ENCODE measurements around the gene PPAT.
"Not testable (repeated sequence)": the region's sequence is repeated elsewhere in the genome, so short reads cannot be mapped to it uniquely, and the experiment has no call there.

Gene PPAT

GRCh38 chr4:56435140-56435926 lies at the start of gene PPAT:
Gene PPAT, minus strand, starts transcription at chr4:56435615. Its CDS starts 138 bp downstream, at chr4:56435477.
- DNase-seq (ENCODE audit: low read depth in 2 of 2) = peak; percentile 96 to 99

- no peak for DNase-seq (ENCODE audit: low read depth in 2 of 2)
Observed at GRCh38 chr4:56480691-56481090, 45.3 kb upstream of the PPAT start.

DNA sequence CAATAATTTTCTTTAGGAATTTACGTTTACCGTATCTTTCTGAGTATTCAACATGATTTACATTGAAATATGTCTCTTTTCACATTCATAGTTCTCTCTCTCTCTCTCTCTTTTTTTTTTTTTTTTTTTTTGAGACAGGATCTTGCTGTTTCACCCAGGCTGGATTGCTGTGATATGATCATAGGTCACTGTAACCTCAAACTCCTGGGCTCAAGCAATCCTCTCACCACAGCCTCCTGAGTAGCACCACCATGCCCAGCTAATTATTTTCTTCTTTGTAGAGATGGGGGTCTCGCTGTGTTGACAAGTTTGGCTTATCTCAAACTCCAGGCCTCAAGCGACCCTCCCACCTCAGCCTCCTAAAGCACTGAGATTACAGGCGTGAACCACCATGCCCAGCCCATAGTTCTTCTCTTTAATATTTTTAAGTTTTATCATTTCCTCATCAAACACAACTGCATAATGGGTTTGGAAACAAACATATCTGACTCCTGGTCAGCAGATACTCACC lies 41.8 kb upstream of the PPAT start:
- no peak for DNase-seq (ENCODE audit: low read depth in 2 of 2)

GRCh38 chr4:56475917-56476316 lies 40.5 kb upstream of the PPAT start:
- no peak for DNase-seq (ENCODE audit: low read depth in 2 of 2)

DNA sequence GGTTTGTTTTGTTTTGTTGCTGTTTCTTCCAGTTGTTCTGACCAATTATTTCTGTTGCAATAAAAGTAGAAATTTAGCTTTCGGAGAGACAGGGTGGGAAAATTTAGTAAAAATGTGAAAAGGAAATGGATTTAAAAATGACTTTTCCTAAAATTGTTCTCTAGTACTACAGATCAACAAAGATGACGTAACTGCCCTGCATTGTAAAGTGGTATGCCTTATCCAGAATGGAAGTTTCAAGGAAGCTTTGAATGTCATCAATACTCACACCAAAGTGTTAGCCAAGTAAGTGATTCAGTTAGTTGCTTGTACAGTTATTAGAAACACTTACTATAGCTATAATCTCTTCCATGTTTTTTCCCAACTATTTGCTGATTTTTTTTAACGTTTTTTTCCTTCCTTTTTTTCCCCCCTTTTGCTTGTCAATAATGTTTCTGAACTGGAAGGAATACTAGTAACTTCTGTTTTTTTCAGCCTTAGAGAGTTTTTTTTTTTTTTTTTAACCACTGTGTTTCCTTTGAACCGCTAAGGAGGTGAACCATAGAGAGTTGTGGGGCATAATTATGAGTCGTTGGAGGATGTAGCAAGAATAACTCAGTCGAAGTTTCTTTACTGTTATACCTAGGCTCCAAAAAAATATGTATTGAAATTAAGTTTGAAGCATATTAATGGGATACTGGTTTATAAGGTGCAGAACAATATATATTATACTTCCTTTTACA lies 34.2 kb upstream of the PPAT start:
- no peak for DNase-seq (ENCODE audit: low read depth in 2 of 2)

DNA sequence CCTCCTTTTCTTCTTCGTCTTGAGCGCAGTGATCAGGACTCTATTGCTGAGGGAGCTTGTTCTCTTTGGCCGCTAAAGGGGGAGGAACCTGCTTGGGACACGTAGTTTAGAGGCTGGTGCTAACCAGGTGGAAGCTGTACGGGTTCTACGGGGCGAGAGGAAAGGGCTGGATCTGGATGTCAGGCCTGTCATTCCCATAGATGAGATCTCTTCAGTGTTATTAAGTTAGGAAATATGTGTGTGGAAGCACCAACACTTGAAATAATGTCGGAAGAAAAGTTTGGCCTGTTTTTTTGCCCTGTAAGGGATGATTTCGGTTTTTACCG lies 32.6 kb upstream of the PPAT start:
- peak in 1 of 2 experiments; percentile 29 for DNase-seq (ENCODE audit: low read depth in 2 of 2)

GRCh38 chr4:56467284-56468096 lies 32.1 kb upstream of the PPAT start, which contains the start of gene SRP72:
Gene SRP72, plus strand, starts transcription at chr4:56467617. Its CDS starts 19 bp downstream, at chr4:56467636.
- peak; percentile 75 to 82 for DNase-seq (ENCODE audit: low read depth in 2 of 2)

DNA sequence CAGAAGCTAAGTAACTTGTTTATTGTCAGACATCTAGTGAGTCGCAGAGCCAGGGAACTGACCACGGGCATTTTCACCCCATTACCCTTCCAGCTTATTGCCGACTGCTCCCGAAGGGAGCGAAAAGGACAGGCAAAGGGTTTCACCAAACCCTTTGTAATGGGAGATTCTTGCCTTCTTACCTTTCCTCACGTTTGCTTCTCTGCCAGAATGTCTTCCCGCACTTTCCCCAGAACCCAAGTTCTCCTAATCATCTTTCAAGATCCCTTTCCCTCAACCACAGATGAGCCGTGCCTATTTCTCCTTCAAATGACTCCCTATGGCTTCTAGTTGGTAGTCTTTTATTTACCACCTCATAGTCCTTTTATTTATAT lies 31.5 kb upstream of the PPAT start:
- DNase-seq (ENCODE audit: low read depth in 2 of 2) = no peak

DNA sequence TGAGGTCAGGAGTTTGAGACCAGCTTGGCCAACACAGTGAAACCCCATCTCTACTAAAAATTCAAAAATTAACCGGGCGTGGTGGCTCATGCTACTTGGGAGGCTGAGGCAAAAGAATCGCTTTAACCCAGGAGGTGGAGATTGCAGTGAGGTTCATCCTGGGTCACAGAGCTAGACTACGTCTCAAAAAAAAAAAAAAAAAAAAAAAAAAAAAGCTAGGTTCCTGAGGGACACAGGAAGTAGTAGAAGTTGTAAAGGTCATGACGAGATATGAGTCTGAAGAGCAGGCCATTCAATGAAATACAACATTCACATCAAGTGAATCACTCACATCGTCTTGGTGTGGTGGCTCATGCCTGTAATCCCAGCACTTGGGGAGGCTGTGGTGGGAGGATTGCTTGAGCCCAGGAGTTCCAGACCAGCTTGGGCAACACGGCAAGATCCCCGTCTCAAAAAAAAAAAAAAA lies 30.9 kb upstream of the PPAT start:
- DNase-seq (ENCODE audit: low read depth in 2 of 2) = not testable (repeated sequence)

DNA sequence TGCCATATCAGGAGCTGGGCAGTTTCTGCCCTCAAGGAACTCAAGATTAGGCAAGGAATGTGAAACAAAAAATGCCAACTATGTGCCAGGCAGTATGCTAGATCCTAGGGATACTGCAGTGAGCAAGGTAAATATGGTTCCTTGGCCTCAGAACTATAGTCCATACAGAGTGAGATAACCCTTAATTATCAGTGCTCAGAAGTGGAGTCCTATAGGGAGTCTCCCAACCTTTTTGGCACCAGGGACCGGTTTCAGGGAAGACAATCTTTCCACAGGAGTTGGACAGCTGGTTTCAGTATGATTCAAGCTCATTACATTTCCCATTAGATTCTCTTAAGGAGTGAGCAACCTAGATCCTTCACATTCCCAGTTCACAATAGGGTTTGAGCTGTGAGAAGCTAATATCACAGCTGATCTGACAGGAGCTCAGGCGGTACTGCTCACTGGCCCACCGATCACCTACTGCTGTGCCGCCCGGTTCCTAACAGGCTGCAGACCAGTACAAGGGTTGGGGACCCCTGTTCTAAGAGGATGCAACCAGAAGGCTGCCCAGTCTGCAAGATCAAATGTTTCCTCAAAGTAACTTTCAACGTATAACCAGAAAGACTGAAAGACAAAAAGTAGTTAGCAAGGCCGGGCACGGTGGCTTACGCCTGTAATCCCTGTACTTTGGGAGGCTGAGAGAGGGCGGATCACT lies 30.3 kb upstream of the PPAT start:
- no peak for DNase-seq (ENCODE audit: low read depth in 2 of 2)

DNA sequence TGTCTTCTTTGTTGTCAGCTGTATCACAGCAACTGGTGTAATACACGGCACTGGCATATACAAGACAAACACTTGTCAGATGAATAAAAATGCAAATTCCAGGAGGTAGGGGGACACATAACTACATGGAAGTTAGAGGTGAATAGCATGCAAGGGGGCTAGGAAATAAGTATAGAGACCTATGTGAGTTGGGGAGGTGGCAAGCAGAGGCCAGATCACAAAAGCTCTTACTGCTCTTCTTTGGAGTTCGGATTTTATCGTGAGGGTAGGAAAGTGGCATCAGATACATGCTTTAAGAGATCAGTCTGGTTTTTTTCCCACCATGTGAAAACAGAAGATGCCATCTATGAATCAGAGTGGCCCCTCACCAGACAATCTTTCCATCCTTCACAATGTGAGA lies 29.2 kb upstream of the PPAT start:
- DNase-seq (ENCODE audit: low read depth in 2 of 2) = no peak

GRCh38 chr4:56463711-56464110 lies 28.3 kb upstream of the PPAT start:
- no peak for DNase-seq (ENCODE audit: low read depth in 2 of 2)

DNA sequence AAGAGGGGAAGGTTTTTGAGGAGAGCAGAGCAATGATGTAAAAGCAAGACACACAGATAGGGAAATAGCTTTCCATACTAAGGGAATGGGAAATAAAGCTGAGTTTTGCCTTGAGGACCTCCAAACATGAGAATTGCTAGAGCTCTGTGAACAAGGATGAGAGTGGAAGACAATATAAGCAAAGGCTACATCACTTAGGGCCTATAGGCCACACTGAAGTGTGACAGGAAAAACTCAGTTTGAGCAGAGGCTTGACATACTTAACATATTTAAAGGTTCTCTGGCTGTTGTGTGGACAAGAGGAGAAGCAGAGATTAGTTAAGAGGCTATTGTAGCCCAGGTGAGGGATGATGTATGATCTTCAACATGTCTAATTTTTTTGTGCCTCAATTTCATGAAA lies 26.7 kb upstream of the PPAT start:
- no peak for DNase-seq (ENCODE audit: low read depth in 2 of 2)

GRCh38 chr4:56460085-56460484 lies 24.7 kb upstream of the PPAT start:
- no peak for DNase-seq (ENCODE audit: low read depth in 2 of 2)

GRCh38 chr4:56450342-56450741 lies 14.9 kb upstream of the PPAT start:
- no peak for DNase-seq (ENCODE audit: low read depth in 2 of 2)

DNA sequence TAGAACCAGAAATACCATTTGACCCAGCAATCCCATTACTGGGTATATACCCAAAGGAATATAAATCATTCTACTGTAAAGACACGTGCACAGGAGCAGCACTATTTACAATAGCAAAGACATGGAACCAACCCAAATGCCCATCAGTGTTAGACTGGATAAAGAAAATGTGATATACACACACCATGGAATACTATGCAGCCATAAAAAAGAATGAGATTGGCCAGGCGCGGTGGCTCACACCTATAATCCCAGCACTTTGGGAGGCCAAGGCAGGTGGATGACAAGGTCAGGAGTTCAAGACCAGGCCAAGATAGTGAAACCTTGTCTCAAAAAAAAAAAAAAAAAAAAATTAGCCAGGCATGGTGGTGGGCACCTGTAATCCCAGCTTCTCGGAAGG lies 14.1 kb upstream of the PPAT start:
- DNase-seq (ENCODE audit: low read depth in 2 of 2) = not testable (repeated sequence)

- DNase-seq (ENCODE audit: low read depth in 2 of 2) = no peak
Observed at GRCh38 chr4:56448301-56448700, 12.9 kb upstream of the PPAT start.

GRCh38 chr4:56445699-56446098 lies 10.3 kb upstream of the PPAT start:
- no peak for DNase-seq (ENCODE audit: low read depth in 2 of 2)

GRCh38 chr4:56444719-56445118 lies 9.3 kb upstream of the PPAT start:
- no peak for DNase-seq (ENCODE audit: low read depth in 2 of 2)

- DNase-seq (ENCODE audit: low read depth in 2 of 2) = no peak
Observed at GRCh38 chr4:56440983-56441382, 5.6 kb upstream of the PPAT start.

GRCh38 chr4:56438766-56439165 lies 3.4 kb upstream of the PPAT start:
- no peak for DNase-seq (ENCODE audit: low read depth in 2 of 2)
